ENCODE results near the gene NKD1. TPM values are rescaled to one million over a fixed set of nuclear protein-coding genes. Genes with fewer than 3 reads are reported as not detected.
"Not testable (repeated sequence)": the region's sequence is repeated elsewhere in the genome, so short reads cannot be mapped to it uniquely, and the experiment has no call there.

Gene NKD1
- total RNA-seq, 1 donor from 2014 or later: 2.2 TPM

GRCh38 chr16:50519602-50520001 is 28.6 kb upstream of the NKD1 start:
- DNase-seq: no peak

- DNase-seq: peak; percentile 16
Observed at GRCh38 chr16:50520451-50521245, 27.5 kb upstream of the NKD1 start.

GRCh38 chr16:50521246-50521900 is 26.8 kb upstream of the NKD1 start:
- no peak for DNase-seq

- no peak for DNase-seq
Observed at GRCh38 chr16:50522324-50522723, 25.9 kb upstream of the NKD1 start.

GRCh38 chr16:50523710-50524109 is 24.5 kb upstream of the NKD1 start:
- DNase-seq: no peak

GRCh38 chr16:50525262-50525661 is 22.9 kb upstream of the NKD1 start:
- DNase-seq: no peak

- no peak for DNase-seq
Observed at GRCh38 chr16:50525716-50526115, 22.5 kb upstream of the NKD1 start.

- no peak for DNase-seq
Observed at GRCh38 chr16:50526249-50526648, 21.9 kb upstream of the NKD1 start.

GRCh38 chr16:50526796-50527195 is 21.4 kb upstream of the NKD1 start:
- no peak for DNase-seq

GRCh38 chr16:50528820-50529219 is 19.4 kb upstream of the NKD1 start:
- no peak for DNase-seq

- DNase-seq: no peak
Observed at GRCh38 chr16:50529334-50529733, 18.9 kb upstream of the NKD1 start.

- no peak for DNase-seq
Observed at GRCh38 chr16:50530277-50531236, 17.6 kb upstream of the NKD1 start.

- DNase-seq: no peak
Observed at GRCh38 chr16:50531359-50531758, 16.8 kb upstream of the NKD1 start.

- DNase-seq: no peak
Observed at GRCh38 chr16:50531901-50532300, 16.3 kb upstream of the NKD1 start.

- no peak for DNase-seq
Observed at GRCh38 chr16:50532576-50532975, 15.6 kb upstream of the NKD1 start.

- DNase-seq: no peak
Observed at GRCh38 chr16:50533317-50533716, 14.9 kb upstream of the NKD1 start.

GRCh38 chr16:50534091-50534490 is 14.1 kb upstream of the NKD1 start:
- no peak for DNase-seq

GRCh38 chr16:50534556-50534955 is 13.6 kb upstream of the NKD1 start:
- no peak for DNase-seq

- no peak for DNase-seq
Observed at GRCh38 chr16:50534958-50535357, 13.2 kb upstream of the NKD1 start.

- no peak for DNase-seq
Observed at GRCh38 chr16:50535506-50536257, 12.5 kb upstream of the NKD1 start.

GRCh38 chr16:50536258-50536645 is 11.9 kb upstream of the NKD1 start:
- not testable (repeated sequence) for DNase-seq
